PC-3 (cell line): ENCODE data around the gene ITGB4. TPM values are rescaled to one million over a fixed set of nuclear protein-coding genes. Genes with fewer than 3 reads are reported as not detected.

Experiments used
- ATAC-seq: fragments of 200-7000 bp; cut with Tn5 transposase; 2 replicates; pipeline ENCODE4 v1.9.1; 2020; ENCODE audit warnings: mild to moderate bottlenecking, moderate library complexity
- BruUV-seq: library from RNA; stranded (reverse); fragments of 400-500 nt; replicated peaks from 2 replicates; lab custom pipeline; 2021; lab: Mats Ljungman, UMichigan
- CTCF ChIA-PET: fragments of 300-600 bp; sonication (Branson Sonifier 250); formaldehyde crosslinking; loops from one replicate; lab custom pipeline; 2022; ENCODE audit warnings: antibody characterized with exemption; lab: Charles Lee
- POLR2A ChIA-PET: fragments of 300-600 bp; sonication (Branson Sonifier 250); formaldehyde crosslinking; loops from one replicate; lab custom pipeline; 2022; ENCODE audit warnings: antibody characterized with exemption; ENCODE audit not compliant: unreplicated experiment; lab: Charles Lee
- DNase-seq: peaks from one replicate; pipeline ENCODE4 v3.0.0-alpha.2; 2015
- H2AFZ ChIP-seq: fragments of 300-600 bp; sonication (generic); 2 replicates; pipeline ENCODE4 v1.6.0; 2016; ENCODE audit warnings: antibody characterized with exemption, low read length
- H3F3A ChIP-seq: fragments of 300-600 bp; sonication (generic); one replicate; pipeline ENCODE4 v1.6.0; 2017; ENCODE audit warnings: antibody characterized with exemption, low read length, control low read depth, mild to moderate bottlenecking; ENCODE audit not compliant: unreplicated experiment
- H3K27ac ChIP-seq: fragments of 300-600 bp; sonication (generic); 2 replicates; pipeline ENCODE4 v1.5.1; 2016; ENCODE audit warnings: mild to moderate bottlenecking, low read length
- H3K27me3 ChIP-seq: fragments of 300-600 bp; sonication (generic); 2 replicates; pipeline ENCODE4 v1.6.1; 2016; ENCODE audit warnings: low read length, mixed read lengths
- H3K36me3 ChIP-seq: fragments of 300-600 bp; sonication (generic); 2 replicates; pipeline ENCODE4 v1.6.1; 2016; ENCODE audit warnings: low read depth, mixed run types, low read length, mixed read lengths
- H3K4me1 ChIP-seq: fragments of 300-600 bp; sonication (generic); 2 replicates; pipeline ENCODE4 v1.5.1; 2016; ENCODE audit warnings: low read length; ENCODE audit not compliant: insufficient read depth
- H3K4me2 ChIP-seq: fragments of 300-600 bp; sonication (generic); 2 replicates; pipeline ENCODE4 v1.6.0; 2016; ENCODE audit warnings: low read length
- H3K4me3 ChIP-seq: fragments of 300-600 bp; sonication (generic); 2 replicates; pipeline ENCODE4 v1.5.1; 2016; ENCODE audit warnings: mild to moderate bottlenecking, low read length, mixed read lengths
- H3K79me2 ChIP-seq: fragments of 300-600 bp; sonication (generic); 2 replicates; pipeline ENCODE4 v1.6.1; 2017; ENCODE audit warnings: low read length, mixed read lengths
- H3K9ac ChIP-seq: fragments of 300-600 bp; sonication (generic); 2 replicates; pipeline ENCODE4 v1.6.0; 2016; ENCODE audit warnings: mild to moderate bottlenecking, low read length
- H3K9me2 ChIP-seq: fragments of 300-600 bp; sonication (generic); replicated peaks from 2 replicates; pipeline ENCODE4 v1.6.1; 2016; ENCODE audit warnings: mixed run types, low read length, mixed read lengths
- H3K9me3 ChIP-seq: fragments of 300-600 bp; sonication (generic); 2 replicates; pipeline ENCODE4 v1.6.1; 2016; ENCODE audit warnings: low read length, mixed read lengths
- H4K20me1 ChIP-seq: fragments of 300-600 bp; sonication (generic); 2 replicates; pipeline ENCODE4 v1.6.1; 2016; ENCODE audit warnings: low read length, mixed read lengths
- EZH2 ChIP-seq: fragments of 300-600 bp; sonication (generic); IDR thresholded peaks from one replicate; pipeline ENCODE4 v1.6.1; 2017; ENCODE audit warnings: antibody characterized with exemption, mild to moderate bottlenecking, low read length; ENCODE audit not compliant: unreplicated experiment
- EZH2phosphoT487 ChIP-seq: fragments of 300-600 bp; sonication (generic); IDR thresholded peaks from 2 replicates; pipeline ENCODE4 v1.6.1; 2018; ENCODE audit warnings: mild to moderate bottlenecking, antibody characterized with exemption, low read length, borderline replicate concordance
- intact Hi-C: fragments of 100-400 bp; cut with micrococcal nuclease; formaldehyde crosslinking; loops from 2 replicates; pipeline ENCODE4 v1.9.0; 2023
- total RNA-seq: library from RNA; depleted of rRNA; stranded (reverse); fragments of >200 nt; gene quantifications from 2 replicates; pipeline ENCODE4 v1.2.3, GENCODE V29; 2014
- TF ChIP-seq, protein P1 (sequence below): fragments of 300-600 bp; sonication (generic); conservative IDR thresholded peaks from 2 replicates; pipeline ENCODE4 v1.5.1; 2017; ENCODE audit warnings: antibody characterized with exemption, low read depth, mild to moderate bottlenecking, low read length

The ITGB4 gene
- total RNA-seq, 1 experiment from 2014 or later, result 273 TPM

DNA sequence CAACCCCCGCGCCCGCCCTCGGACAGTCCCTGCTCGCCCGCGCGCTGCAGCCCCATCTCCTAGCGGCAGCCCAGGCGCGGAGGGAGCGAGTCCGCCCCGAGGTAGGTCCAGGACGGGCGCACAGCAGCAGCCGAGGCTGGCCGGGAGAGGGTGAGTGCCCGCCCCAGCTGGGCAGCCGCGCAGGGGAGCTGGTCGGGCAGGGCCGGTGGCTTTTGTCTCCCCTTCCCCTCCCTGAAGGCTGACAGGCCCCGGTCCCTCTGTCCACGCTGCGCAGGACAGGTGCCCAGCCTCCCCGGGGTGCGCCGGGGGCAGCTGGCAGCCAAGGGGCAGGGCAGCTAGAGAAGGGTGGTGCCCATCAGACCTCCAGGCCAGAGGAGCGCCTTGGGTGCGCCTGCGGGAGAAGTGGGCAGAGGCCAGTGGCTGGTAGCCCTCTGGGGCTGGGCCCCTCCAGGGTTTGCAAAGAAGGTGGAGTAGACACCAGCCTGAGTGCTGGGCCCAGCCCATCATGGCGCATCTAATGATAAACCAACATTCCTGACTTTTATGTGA is 278 bp downstream of the ITGB4 start:
- TF ChIP-seq EZH2phosphoT487 (no peak), EZH2 (no peak)
- TF ChIP-seq, protein P1, sequence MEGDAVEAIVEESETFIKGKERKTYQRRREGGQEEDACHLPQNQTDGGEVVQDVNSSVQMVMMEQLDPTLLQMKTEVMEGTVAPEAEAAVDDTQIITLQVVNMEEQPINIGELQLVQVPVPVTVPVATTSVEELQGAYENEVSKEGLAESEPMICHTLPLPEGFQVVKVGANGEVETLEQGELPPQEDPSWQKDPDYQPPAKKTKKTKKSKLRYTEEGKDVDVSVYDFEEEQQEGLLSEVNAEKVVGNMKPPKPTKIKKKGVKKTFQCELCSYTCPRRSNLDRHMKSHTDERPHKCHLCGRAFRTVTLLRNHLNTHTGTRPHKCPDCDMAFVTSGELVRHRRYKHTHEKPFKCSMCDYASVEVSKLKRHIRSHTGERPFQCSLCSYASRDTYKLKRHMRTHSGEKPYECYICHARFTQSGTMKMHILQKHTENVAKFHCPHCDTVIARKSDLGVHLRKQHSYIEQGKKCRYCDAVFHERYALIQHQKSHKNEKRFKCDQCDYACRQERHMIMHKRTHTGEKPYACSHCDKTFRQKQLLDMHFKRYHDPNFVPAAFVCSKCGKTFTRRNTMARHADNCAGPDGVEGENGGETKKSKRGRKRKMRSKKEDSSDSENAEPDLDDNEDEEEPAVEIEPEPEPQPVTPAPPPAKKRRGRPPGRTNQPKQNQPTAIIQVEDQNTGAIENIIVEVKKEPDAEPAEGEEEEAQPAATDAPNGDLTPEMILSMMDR, result no peak
- peak overlapping the region; percentile 39 for H3K27ac ChIP-seq
- intact Hi-C loops, result loop anchor here (2.0 kb wide), 2 partner anchors 15 to 25 kb away; no protein-coding TSS in a partner anchor
- 0 out of 2 replicates have a peak, but pooled peaks cover 12% of the 10 kb centered on the region for H4K20me1 ChIP-seq
- H3K4me2 ChIP-seq, result peak overlapping the region; percentile 97
- peak overlapping the region; percentile 73 for H3K9ac ChIP-seq
- DNase-seq, result no peak
- no peaks in the 10 kb centered on the region for H3F3A ChIP-seq
- peaks cover 40% of the 10 kb centered on the region for H3K79me2 ChIP-seq
- ATAC-seq, result peak; percentile 10
- H3K4me1 ChIP-seq, result peaks cover 30% of the 10 kb centered on the region
- H3K27me3 ChIP-seq, result no peaks in the 10 kb centered on the region
- H3K36me3 ChIP-seq, result peaks cover 22% of the 10 kb centered on the region; the same call in 1 of the 2 replicates
- CTCF ChIA-PET, result interaction anchor here (1.0 to 1.5 kb wide), 2 partner anchors 14 to 76 kb away, joined by 3 to 4 read pairs; no protein-coding TSS in a partner anchor
- BruUV-seq, result TSS peak; percentile 58
- H2AFZ ChIP-seq, result peak overlapping the region; percentile 72
- H3K9me2 ChIP-seq, result no peaks in the 10 kb centered on the region
- POLR2A ChIA-PET, result interaction anchor here (0.6 to 1.9 kb wide), 6 partner anchors 12 to 40 kb away, joined by 3 to 8 read pairs (median 5); no protein-coding TSS in a partner anchor
- H3K9me3 ChIP-seq, result no peaks in the 10 kb centered on the region
- H3K4me3 ChIP-seq, result peak overlapping the region; percentile 97

DNA sequence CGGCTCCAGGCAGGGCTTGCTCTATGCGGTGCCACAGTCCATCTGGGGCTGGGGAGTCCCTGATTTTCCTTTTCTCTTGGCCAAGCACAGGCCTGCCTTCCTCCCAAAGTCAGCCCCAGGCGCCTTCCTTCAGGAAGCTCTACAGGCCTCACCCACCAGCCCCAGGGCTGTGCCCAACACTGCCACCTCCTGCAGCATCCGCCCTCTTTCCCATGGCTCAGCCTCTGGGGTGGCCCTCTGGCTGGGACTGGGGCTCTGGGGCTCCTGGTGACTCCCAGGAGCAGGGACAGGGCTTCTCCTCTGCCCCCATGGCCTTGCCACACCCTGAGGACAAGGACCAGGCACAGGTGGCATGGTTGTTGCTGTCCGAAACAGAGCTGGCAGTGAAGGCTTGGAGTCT is 817 bp downstream of the ITGB4 start:
- H3K4me1 ChIP-seq, result peaks cover 30% of the 10 kb centered on the region
- H3K9ac ChIP-seq, result peak overlapping the region; percentile 73
- no peaks in the 10 kb centered on the region for H3K9me3 ChIP-seq
- BruUV-seq, result no TSS peak
- no peaks in the 10 kb centered on the region for H3K27me3 ChIP-seq
- TF ChIP-seq EZH2, result no peak
- TF ChIP-seq, protein P1, result peak; percentile 26; the same call in 1 of the 2 replicates
- no peak for TF ChIP-seq EZH2phosphoT487
- peaks cover 40% of the 10 kb centered on the region for H3K79me2 ChIP-seq
- peaks cover 25% of the 10 kb centered on the region; the same call in 1 of the 2 replicates for H3K36me3 ChIP-seq
- no peaks in the 10 kb centered on the region for H3K9me2 ChIP-seq
- no peaks in the 10 kb centered on the region for H3F3A ChIP-seq
- peak overlapping the region; percentile 97 for H3K4me3 ChIP-seq
- peak overlapping the region; percentile 97 for H3K4me2 ChIP-seq
- ChIA-PET CTCF (interaction anchor here (0.6 to 1.5 kb wide), 2 partner anchors 15 to 23 kb away, joined by 3 to 4 read pairs; no protein-coding TSS in a partner anchor), POLR2A (no interaction called here)
- DNase-seq, result peak; percentile 50
- peak overlapping the region; percentile 39 for H3K27ac ChIP-seq
- H2AFZ ChIP-seq, result peak overlapping the region; percentile 72; the same call in 1 of the 2 replicates
- ATAC-seq, result peak; percentile 14
- 0 out of 2 replicates have a peak, but pooled peaks cover 12% of the 10 kb centered on the region for H4K20me1 ChIP-seq
- intact Hi-C loops, result loop anchor here (2.0 kb wide), 1 partner anchor 25 kb away; no protein-coding TSS in a partner anchor
